Fibroblast of mammary gland (primary cell): ENCODE measurements around the gene BIRC7.

ENCODE experiments used
- DNase-seq: peaks from one replicate; pipeline ENCODE4 v3.0.0-alpha.2; 2010; ENCODE audit warnings: low read depth
- H3K4me3 ChIP-seq: 2 replicates; pipeline ENCODE4 v1.5.1; 2011; ENCODE audit warnings: low read depth, mild to moderate bottlenecking, low read length, moderate library complexity; ENCODE audit not compliant: control insufficient read depth
- TF ChIP-seq, protein P1 (sequence below): conservative IDR thresholded peaks from 2 replicates; pipeline ENCODE4 v1.5.1; 2011; ENCODE audit warnings: low read depth, low read length, inconsistent platforms; ENCODE audit not compliant: control insufficient read depth, insufficient read depth

The BIRC7 gene

GRCh38 chr20:63283397-63284082, 47.8 kb downstream of the BIRC7 start:
- no peak overlapping the region for H3K4me3 ChIP-seq
- DNase-seq: no peak
- TF ChIP-seq, protein P1, sequence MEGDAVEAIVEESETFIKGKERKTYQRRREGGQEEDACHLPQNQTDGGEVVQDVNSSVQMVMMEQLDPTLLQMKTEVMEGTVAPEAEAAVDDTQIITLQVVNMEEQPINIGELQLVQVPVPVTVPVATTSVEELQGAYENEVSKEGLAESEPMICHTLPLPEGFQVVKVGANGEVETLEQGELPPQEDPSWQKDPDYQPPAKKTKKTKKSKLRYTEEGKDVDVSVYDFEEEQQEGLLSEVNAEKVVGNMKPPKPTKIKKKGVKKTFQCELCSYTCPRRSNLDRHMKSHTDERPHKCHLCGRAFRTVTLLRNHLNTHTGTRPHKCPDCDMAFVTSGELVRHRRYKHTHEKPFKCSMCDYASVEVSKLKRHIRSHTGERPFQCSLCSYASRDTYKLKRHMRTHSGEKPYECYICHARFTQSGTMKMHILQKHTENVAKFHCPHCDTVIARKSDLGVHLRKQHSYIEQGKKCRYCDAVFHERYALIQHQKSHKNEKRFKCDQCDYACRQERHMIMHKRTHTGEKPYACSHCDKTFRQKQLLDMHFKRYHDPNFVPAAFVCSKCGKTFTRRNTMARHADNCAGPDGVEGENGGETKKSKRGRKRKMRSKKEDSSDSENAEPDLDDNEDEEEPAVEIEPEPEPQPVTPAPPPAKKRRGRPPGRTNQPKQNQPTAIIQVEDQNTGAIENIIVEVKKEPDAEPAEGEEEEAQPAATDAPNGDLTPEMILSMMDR: no peak

DNA sequence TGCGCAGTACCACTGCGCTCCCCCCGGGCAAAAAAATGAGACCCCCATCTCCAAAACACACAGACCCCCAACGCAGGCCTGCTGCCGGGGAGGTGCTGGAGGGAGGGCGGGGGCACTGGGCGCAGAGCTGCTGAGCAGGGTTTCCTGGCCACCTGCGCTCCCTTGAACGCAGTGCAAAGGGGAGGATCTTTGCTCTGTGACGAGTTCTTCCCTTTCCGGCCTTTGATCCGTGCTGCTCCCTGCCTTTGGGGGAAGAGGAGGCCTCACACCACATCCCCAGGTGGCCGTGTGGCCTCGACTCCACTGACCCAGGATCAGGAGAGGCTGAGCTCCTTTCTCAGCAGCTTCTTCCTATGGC, 48.4 kb downstream of the BIRC7 start:
- no peak overlapping the region for H3K4me3 ChIP-seq
- TF ChIP-seq, protein P1: no peak
- no peak for DNase-seq

- TF ChIP-seq, protein P1: no peak
- DNase-seq: no peak
- no peak overlapping the region for H3K4me3 ChIP-seq
Measured at GRCh38 chr20:63284544-63284949, 48.8 kb downstream of the BIRC7 start.

DNA sequence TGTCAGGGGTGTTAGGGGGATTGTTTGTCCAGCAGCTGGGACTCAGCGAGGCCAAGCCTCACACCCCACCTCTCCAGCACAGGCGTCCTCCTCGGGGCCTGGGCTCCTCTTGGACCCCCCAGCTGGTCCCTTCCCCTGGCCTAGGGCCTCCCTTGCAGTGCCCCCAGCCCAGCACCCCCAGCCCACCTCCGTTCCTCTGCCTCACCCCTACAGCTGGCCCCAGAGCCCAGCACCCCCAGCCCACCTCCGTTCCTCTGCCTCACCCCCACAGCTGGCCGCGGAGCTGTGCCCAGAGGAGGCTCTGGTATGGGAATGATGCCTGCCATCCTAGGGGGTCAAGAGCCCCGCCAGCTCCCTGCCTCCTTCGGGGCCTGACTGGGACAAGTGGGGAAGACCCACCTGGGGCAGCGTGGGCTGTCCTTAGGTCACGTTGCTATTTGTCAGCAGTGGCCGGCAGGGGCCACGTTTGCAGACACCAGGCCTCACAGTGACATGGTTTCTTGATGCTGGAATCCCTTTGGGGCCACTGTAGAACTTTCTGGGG, 49.3 kb downstream of the BIRC7 start:
- DNase-seq: no peak
- TF ChIP-seq, protein P1: no peak
- no peak overlapping the region for H3K4me3 ChIP-seq

GRCh38 chr20:63285636-63286615, 50.2 kb downstream of the BIRC7 start:
- H3K4me3 ChIP-seq: no peak overlapping the region
- no peak for DNase-seq
- TF ChIP-seq, protein P1: no peak

DNA sequence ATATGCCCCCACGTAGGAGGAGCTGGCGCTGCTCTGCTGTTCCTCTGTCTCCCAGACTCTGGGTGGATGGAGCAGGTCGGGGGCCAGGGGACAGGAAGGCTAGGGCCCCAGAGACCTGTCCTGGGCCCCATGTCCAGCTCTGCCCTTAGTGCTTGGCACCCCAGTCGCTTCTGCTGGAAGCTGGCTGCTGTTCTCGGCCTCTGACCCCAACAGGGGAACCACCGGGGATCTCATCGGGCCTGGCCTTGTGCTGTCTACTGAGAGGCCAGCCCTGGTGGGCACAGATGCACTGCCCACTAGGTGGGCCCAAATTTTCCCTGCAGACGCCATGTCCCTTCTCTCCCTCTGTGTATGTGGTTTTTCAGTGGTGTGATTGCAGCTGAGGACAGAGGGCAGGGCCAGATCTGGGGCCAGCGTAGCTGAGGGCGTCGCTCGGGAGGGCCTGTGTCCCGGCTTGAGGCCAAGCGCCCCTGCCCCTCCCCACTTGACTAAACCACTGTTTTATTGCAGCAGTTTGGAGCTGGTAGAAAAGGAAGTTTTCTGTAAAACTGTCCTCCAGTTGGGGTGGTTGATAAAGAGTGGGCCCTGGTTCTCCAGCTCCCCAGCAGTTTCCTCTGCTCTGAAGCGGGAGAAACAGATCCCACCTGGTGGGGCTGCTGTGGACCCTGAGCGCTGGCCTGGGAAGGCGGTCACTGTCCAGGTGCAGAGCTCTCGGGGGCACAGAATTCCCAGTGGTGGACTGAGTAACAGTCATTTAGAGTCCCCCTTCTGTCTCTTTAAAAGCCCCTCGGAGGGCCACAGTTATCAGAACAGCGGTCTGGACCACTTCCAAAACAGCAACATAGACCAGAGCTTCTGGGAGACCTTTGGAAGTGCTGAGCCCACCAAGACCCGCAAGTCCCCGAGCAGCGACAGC, 51.3 kb downstream of the BIRC7 start:
- DNase-seq: no peak
- no peak overlapping the region for H3K4me3 ChIP-seq
- TF ChIP-seq, protein P1: no peak
